A549 (cell line): Measurements from ENCODE around the gene ROBO1. TPM values are rescaled to one million over a fixed set of nuclear protein-coding genes. Genes with fewer than 3 reads are reported as not detected.

ENCODE experiments used
- ATAC-seq, 2 experiments: fragments of 200-7000 bp in 1 of 2; fragments of >200 bp in 1 of 2; cut with Nextera tagmentation in 1 of 2; cut with Tn5 transposase in 1 of 2; 3 replicates each; pipeline versions ENCODE4 v1.8.0 to v1.9.1; 2018 to 2020; ENCODE audit warnings: mild to moderate bottlenecking in 1 of 2, moderate library complexity in 1 of 2
- CTCF ChIA-PET: fragments of 300-600 bp; sonication (Branson Sonifier 250); formaldehyde crosslinking; extraction: SDS; loops from one replicate; lab custom pipeline; 2021; ENCODE audit warnings: antibody characterized with exemption, inconsistent platforms; lab: Yijun Ruan, JAX
- POLR2A ChIA-PET: fragments of 350-600 bp; formaldehyde crosslinking; extraction: SDS; loops from one replicate; lab custom pipeline; 2021; ENCODE audit warnings: antibody characterized with exemption, inconsistent platforms; lab: Yijun Ruan, JAX
- DNase-seq, 2 experiments: peaks; one replicate each; pipeline versions ENCODE4 v3.0.0 to v3.0.0-alpha.2; 2011 to 2016; ENCODE audit warnings: low read depth in 1 of 2, low spot score in 1 of 2
- FAIRE-seq: peaks from 2 replicates; lab custom pipeline; 2011; peaks lifted over from hg19 to GRCh38; lab: Jason Lieb, UNC
- H3K27ac ChIP-seq, 2 experiments: fragments of >200 bp; sonication (Bioruptor Twin); formaldehyde crosslinking; 3 replicates each; pipeline ENCODE4 v1.5.1; 2016 to 2017
- H3K4me1 ChIP-seq: fragments of >200 bp; sonication (Bioruptor Twin); formaldehyde crosslinking; 3 replicates; pipeline ENCODE4 v1.6.1; 2016
- H3K4me2 ChIP-seq: fragments of >200 bp; sonication (Bioruptor Twin); formaldehyde crosslinking; 3 replicates; pipeline ENCODE4 v1.6.1; 2016
- H3K4me3 ChIP-seq: fragments of >200 bp; sonication (Bioruptor Twin); formaldehyde crosslinking; 3 replicates; pipeline ENCODE4 v1.5.1; 2016
- H3K9me3 ChIP-seq: fragments of >200 bp; sonication (Bioruptor Twin); formaldehyde crosslinking; 3 replicates; pipeline ENCODE4 v1.6.1; 2016
- ATOH8 ChIP-seq: fragments of 250-450 bp; sonication (Bioruptor Pico); IDR thresholded peaks from 2 replicates; pipeline ENCODE4 v1.5.0; 2020; ENCODE audit warnings: low read depth, mild to moderate bottlenecking, moderate library complexity
- CBX8 ChIP-seq: fragments of 200-600 bp; sonication (generic); IDR thresholded peaks from 2 replicates; pipeline ENCODE4 v1.6.1; 2016
- CEBPB ChIP-seq, 2 experiments: fragments of >200 bp in 1 of 2; sonication (Bioruptor Twin) in 1 of 2; formaldehyde crosslinking in 1 of 2; IDR thresholded peaks; 2 replicates each; pipeline ENCODE4 v1.6.1; 2012 to 2016
- CHD4 ChIP-seq: fragments of 200-600 bp; sonication (generic); IDR thresholded peaks from 2 replicates; pipeline ENCODE4 v1.6.1; 2016; ENCODE audit warnings: antibody characterized with exemption, mild to moderate bottlenecking, borderline replicate concordance
- CTCF ChIP-seq: fragments of >200 bp; sonication (Bioruptor Twin); formaldehyde crosslinking; IDR thresholded peaks from 3 replicates; pipeline ENCODE4 v1.5.1; 2016
- EP300 ChIP-seq, 2 experiments: fragments of >200 bp; sonication (Bioruptor Twin); formaldehyde crosslinking; IDR thresholded peaks; 2 replicates in 1 of 2; 3 replicates in 1 of 2; pipeline ENCODE4 v1.6.1; 2016 to 2017
- ESRRA ChIP-seq: fragments of 150-350 bp; IDR thresholded peaks from 2 replicates; pipeline ENCODE4 v1.6.1; 2014; ENCODE audit warnings: mild to moderate bottlenecking, low read length, borderline replicate concordance
- FOSL2 ChIP-seq, 2 experiments: fragments of 450-650 bp in 1 of 2; fragments of >200 bp in 1 of 2; sonication (Bioruptor Twin) in 1 of 2; formaldehyde crosslinking; IDR thresholded peaks; 2 replicates each; pipeline versions ENCODE4 v1.5.0 to v1.6.1; 2016 to 2020; ENCODE audit warnings: mild to moderate bottlenecking in 1 of 2, moderate library complexity in 1 of 2
- HDAC2 ChIP-seq: fragments of 200-600 bp; sonication (generic); IDR thresholded peaks from 2 replicates; pipeline ENCODE4 v1.6.1; 2016
- HES2 ChIP-seq: fragments of >200 bp; sonication (Bioruptor Twin); formaldehyde crosslinking; IDR thresholded peaks from 2 replicates; pipeline ENCODE4 v1.6.1; 2016
- HOXA7 ChIP-seq: fragments of 250-450 bp; sonication (Bioruptor Pico); IDR thresholded peaks from 2 replicates; pipeline ENCODE4 v1.5.0; 2020; ENCODE audit warnings: mild to moderate bottlenecking, moderate library complexity
- HOXB13 ChIP-seq: fragments of 250-450 bp; sonication (Bioruptor Pico); IDR thresholded peaks from 2 replicates; pipeline ENCODE4 v1.5.0; 2020; ENCODE audit warnings: low read depth, mild to moderate bottlenecking, moderate library complexity
- MAZ ChIP-seq: fragments of 150-350 bp; IDR thresholded peaks from 2 replicates; pipeline ENCODE4 v1.6.1; 2014; ENCODE audit warnings: antibody characterized with exemption, low read depth, low read length, borderline replicate concordance
- MYC ChIP-seq: IDR thresholded peaks from 2 replicates; pipeline ENCODE4 v1.6.1; 2012; ENCODE audit warnings: mild to moderate bottlenecking, inconsistent platforms, low read length, improper control_type of control experiment, borderline replicate concordance
- NPAS2 ChIP-seq: fragments of 250-450 bp; sonication (Bioruptor Pico); IDR thresholded peaks from 2 replicates; pipeline ENCODE4 v1.8.0; 2022; ENCODE audit warnings: mild to moderate bottlenecking, moderate library complexity, borderline replicate concordance
- PBX3 ChIP-seq: IDR thresholded peaks from 2 replicates; pipeline ENCODE4 v1.6.1; 2012
- RFX5 ChIP-seq: fragments of 450-650 bp; IDR thresholded peaks from 2 replicates; pipeline ENCODE4 v1.7.1; 2014; ENCODE audit warnings: antibody characterized with exemption, mild to moderate bottlenecking, moderate library complexity
- RNF2 ChIP-seq: fragments of 200-600 bp; sonication (generic); IDR thresholded peaks from 2 replicates; pipeline ENCODE4 v1.6.1; 2016; ENCODE audit warnings: low read depth, mild to moderate bottlenecking, antibody characterized with exemption, moderate library complexity, borderline replicate concordance
- ZNF302 ChIP-seq: fragments of 250-450 bp; sonication (Bioruptor Pico); IDR thresholded peaks from 2 replicates; pipeline ENCODE4 v1.9.0; 2021; ENCODE audit warnings: inconsistent platforms, mild to moderate bottlenecking, moderate library complexity
- WGBS: methylation state at CpG from one replicate; pipeline ENCODE4 v1.1.6; 2017; ENCODE audit errors: missing lambda C conversion rate; 5-methylcytosine and 5-hydroxymethylcytosine counted together
- polyA plus RNA-seq, 4 experiments: library from polyadenylated mRNA; depleted of rRNA in 3 of 4; stranded (reverse); fragments of >200 nt; fragmentation: RNase III in 1 of 4; extraction: RNeasy Plus Mini Kit Qiagen cat#74134 plus additional on column Dnase treatment in 1 of 4; gene quantifications; 2 replicates in 3 of 4; 3 replicates in 1 of 4; pipeline ENCODE4 v1.2.3, GENCODE V29; 2011 to 2017

Gene ROBO1
- polyA plus RNA-seq, 2 of the 4 experiments (the other 2 are of a cell fraction), result 25.3 to 35.6 TPM

GRCh38 chr3:79015854-79016253 is 751.9 kb downstream of the ROBO1 start (continued):
- TF ChIP-seq HOXA7 (CRISPR knock-in tag), result no peak

- ATAC-seq (no peak), FAIRE-seq (no peak), DNase-seq (no peak)
- Histone ChIP-seq H3K4me1 (0 out of 3 replicates have a peak, but pooled peaks cover 13% of the 10 kb centered on the region), H3K9me3 (no peaks in the 10 kb centered on the region), H3K4me3 (no peak overlapping the region), H3K27ac (no peak overlapping the region), H3K4me2 (no peak overlapping the region)
- TF ChIP-seq CHD4 (no peak), HDAC2 (no peak), ZNF302 (CRISPR knock-in tag) (no peak), MYC (no peak), ESRRA (no peak), RFX5 (no peak), HOXB13 (CRISPR knock-in tag) (no peak)
- ChIA-PET CTCF (no interaction called here), POLR2A (no interaction called here)
- WGBS, result 49% methylated on average over 2 of the region's 2 CpGs
Measured at GRCh38 chr3:79012946-79013362, 754.8 kb downstream of the ROBO1 start.

GRCh38 chr3:79012530-79012913 is 755.3 kb downstream of the ROBO1 start:
- DNase-seq, result no peak
- Histone ChIP-seq H3K4me1 (0 out of 3 replicates have a peak, but pooled peaks cover 13% of the 10 kb centered on the region), H3K9me3 (no peaks in the 10 kb centered on the region), H3K4me3 (no peak overlapping the region), H3K27ac (no peak overlapping the region), H3K4me2 (no peak overlapping the region)
- CTCF ChIA-PET, result no interaction called here
- TF ChIP-seq CEBPB (IDR thresholded peaks at IDR 0.05), result no peak
- TF ChIP-seq MAZ, result no peak
- no peak for TF ChIP-seq ATOH8 (CRISPR knock-in tag)
- no peak for TF ChIP-seq EP300 (IDR thresholded peaks at IDR 0.05)
- TF ChIP-seq ZNF302 (CRISPR knock-in tag), result no peak
- no peak for TF ChIP-seq NPAS2 (CRISPR knock-in tag)
- no peak for TF ChIP-seq RFX5
- TF ChIP-seq CBX8, result no peak
- no peak for TF ChIP-seq PBX3
- no peak for TF ChIP-seq CTCF
- no peak for FAIRE-seq
- POLR2A ChIA-PET, result no interaction called here
- WGBS, result 70% methylated on average over 2 of the region's 2 CpGs
- ATAC-seq, result no peak

GRCh38 chr3:79011821-79012529 is 755.8 kb downstream of the ROBO1 start:
- ChIA-PET CTCF (interaction anchor here (0.8 kb wide), 1 partner anchor 23 kb away, joined by 3 read pairs; no protein-coding TSS in a partner anchor), POLR2A (no interaction called here)
- Histone ChIP-seq H3K9me3 (no peaks in the 10 kb centered on the region), H3K4me3 (no peak overlapping the region), H3K27ac (no peak overlapping the region), H3K4me1 (0 out of 3 replicates have a peak, but pooled peaks cover 12% of the 10 kb centered on the region), H3K4me2 (no peak overlapping the region)
- TF ChIP-seq RNF2 (no peak), HES2 (no peak), FOSL2 (IDR thresholded peaks at IDR 0.05) (no peak), FOSL2 (CRISPR knock-in tag; IDR thresholded peaks at IDR 0.05) (no peak)
- FAIRE-seq (no peak), ATAC-seq (no peak), DNase-seq (no peak)
- WGBS, result 59% methylated on average over 5 of the region's 5 CpGs
